CD4-positive, alpha-beta T cell (primary cell): ENCODE results near the gene TDRD15. TPM values are rescaled to one million over a fixed set of nuclear protein-coding genes. Genes with fewer than 3 reads are reported as not detected.

Source experiments
- ATAC-seq: fragments of 200-7000 bp; cut with Tn5 transposase; one replicate; pipeline ENCODE4 v1.10.0; 2022; ENCODE audit warnings: mild to moderate bottlenecking; ENCODE audit not compliant: poor library complexity
- CTCF ChIA-PET: fragments of 350-600 bp; sonication (Branson Sonifier 250); formaldehyde crosslinking; loops from one replicate; lab custom pipeline; 2021; ENCODE audit warnings: antibody characterized with exemption, inconsistent platforms; lab: Charles Lee
- POLR2A ChIA-PET: fragments of 350-600 bp; sonication (Branson Sonifier 250); formaldehyde crosslinking; loops from one replicate; lab custom pipeline; 2021; ENCODE audit warnings: antibody characterized with exemption, inconsistent platforms; lab: Charles Lee
- DNase-seq, 14 experiments: peaks; one replicate each; pipeline ENCODE4 v3.0.0-alpha.2; 2013 to 2020; ENCODE audit warnings: mixed read lengths in 2 of 14
- H3K27ac ChIP-seq, 2 donors: one replicate each; pipeline versions ENCODE4 v1.5.1 to v1.7.0; 2013; ENCODE audit warnings: low read length in 2 of 2, low read depth in 1 of 2, mild to moderate bottlenecking in 1 of 2
- H3K27me3 ChIP-seq, 2 experiments: 1 replicate in 1 of 2; 2 replicates in 1 of 2; pipeline versions ENCODE4 v1.6.1 to v1.7.0; 2013; ENCODE audit warnings: low read length in 2 of 2, control low read depth in 1 of 2, mild to moderate bottlenecking in 1 of 2, moderate library complexity in 1 of 2; ENCODE audit not compliant: insufficient read depth in 2 of 2, control insufficient read depth in 1 of 2
- H3K36me3 ChIP-seq: one replicate; pipeline ENCODE4 v1.6.1; 2013; ENCODE audit warnings: low read length, control low read depth; ENCODE audit not compliant: insufficient read depth
- H3K4me1 ChIP-seq: one replicate; pipeline ENCODE4 v1.6.1; 2013; ENCODE audit warnings: low read length, control low read depth; ENCODE audit not compliant: insufficient read depth
- H3K4me3 ChIP-seq: one replicate; pipeline ENCODE4 v1.5.1; 2013; ENCODE audit warnings: mild to moderate bottlenecking, low read length, moderate library complexity
- H3K9me3 ChIP-seq, 2 experiments: 1 replicate in 1 of 2; 2 replicates in 1 of 2; pipeline versions ENCODE4 v1.6.1 to v1.7.0; 2013; ENCODE audit warnings: low read length in 2 of 2, mild to moderate bottlenecking in 2 of 2, control low read depth in 1 of 2, moderate library complexity in 1 of 2; ENCODE audit not compliant: control insufficient read depth in 1 of 2, insufficient read depth in 1 of 2
- H3K27ac Mint-ChIP-seq: one replicate; pipeline ENCODE4 v1.8.0; 2020; ENCODE audit warnings: mixed read lengths
- H3K27me3 Mint-ChIP-seq: one replicate; pipeline ENCODE4 v1.8.0; 2021; ENCODE audit warnings: mixed read lengths
- H3K36me3 Mint-ChIP-seq: one replicate; pipeline ENCODE4 v1.8.0; 2021; ENCODE audit warnings: low read depth, mixed read lengths
- H3K4me1 Mint-ChIP-seq: one replicate; pipeline ENCODE4 v1.8.0; 2021; ENCODE audit warnings: low read depth, mixed read lengths
- H3K4me3 Mint-ChIP-seq: one replicate; pipeline ENCODE4 v1.8.0; 2020; ENCODE audit warnings: mild to moderate bottlenecking, mixed read lengths
- H3K9me3 Mint-ChIP-seq: one replicate; pipeline ENCODE4 v1.8.0; 2020; ENCODE audit warnings: mixed read lengths
- CTCF ChIP-seq: fragments of 200-600 bp; IDR thresholded peaks from one replicate; pipeline ENCODE4 v1.8.0; 2022; ENCODE audit warnings: antibody characterized with exemption, mild to moderate bottlenecking
- intact Hi-C, 2 experiments: fragments of 100-400 bp; cut with DNase I in 1 of 2; cut with micrococcal nuclease in 1 of 2; formaldehyde crosslinking; loops; one replicate each; pipeline versions ENCODE4 v1.15.1 to v1.9.0; 2023 to 2025; cut with DNase I, micrococcal nuclease
- total RNA-seq, 174 experiments: library from RNA in 2 of 174; stranded (reverse) in 2 of 174; gene quantifications; one replicate each; pipeline ENCODE4 v1.2.3 and lab custom pipeline; 2021 to 2026

TDRD15 gene
- total RNA-seq, 2 experiments from 2014 or later, result not detected

GRCh38 chr2:21084401-21084800, 39.4 kb upstream of the TDRD15 start:
- no peaks in the 10 kb centered on the region for H3K36me3 Mint-ChIP-seq
- H3K27ac ChIP-seq, result no peak overlapping the region
- no peak overlapping the region for H3K4me3 ChIP-seq
- no peaks in the 10 kb centered on the region for H3K27me3 ChIP-seq
- no peak overlapping the region for H3K27ac Mint-ChIP-seq
- H3K9me3 ChIP-seq, result no peaks in the 10 kb centered on the region
- ChIA-PET CTCF (no interaction called here), POLR2A (no interaction called here)
- no peak overlapping the region for H3K4me3 Mint-ChIP-seq
- intact Hi-C loops, result no loop called here
- no peak for ATAC-seq
- no peak for TF ChIP-seq CTCF
- H3K9me3 Mint-ChIP-seq, result no peaks in the 10 kb centered on the region
- H3K4me1 Mint-ChIP-seq, result no peaks in the 10 kb centered on the region
- H3K27me3 Mint-ChIP-seq, result peaks cover 5% of the 10 kb centered on the region
- DNase-seq, result no peak
- H3K36me3 ChIP-seq, result no peaks in the 10 kb centered on the region
- H3K4me1 ChIP-seq, result no peaks in the 10 kb centered on the region

DNA sequence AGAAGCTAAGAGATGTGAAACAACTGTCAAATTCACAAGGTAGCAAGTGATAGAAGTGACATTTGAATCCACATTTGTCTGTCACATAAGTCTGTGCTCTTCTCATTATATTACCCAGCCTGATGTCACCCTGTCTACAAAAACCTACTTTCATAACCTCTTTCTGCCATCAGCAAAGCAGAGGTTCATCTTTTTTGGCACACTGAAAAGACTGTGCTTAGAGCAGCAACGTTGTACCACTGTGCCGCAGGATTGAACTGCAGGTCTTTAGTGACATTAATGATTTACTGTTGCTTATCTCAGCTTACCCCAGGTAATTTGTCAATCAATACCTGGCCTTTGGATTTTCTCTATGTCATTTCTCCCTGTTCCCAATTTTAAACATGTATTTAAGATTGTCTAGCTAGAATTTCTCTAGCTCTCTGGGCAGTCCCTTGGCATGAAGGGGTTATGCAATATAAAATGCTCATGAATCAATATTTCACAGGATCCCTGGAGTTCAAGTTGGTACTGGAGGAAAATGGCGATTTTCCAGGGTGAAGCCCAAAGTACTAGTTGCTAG, 31.4 kb upstream of the TDRD15 start:
- H3K27ac Mint-ChIP-seq, result no peak overlapping the region
- H3K9me3 Mint-ChIP-seq, result no peaks in the 10 kb centered on the region
- TF ChIP-seq CTCF, result no peak

DNA sequence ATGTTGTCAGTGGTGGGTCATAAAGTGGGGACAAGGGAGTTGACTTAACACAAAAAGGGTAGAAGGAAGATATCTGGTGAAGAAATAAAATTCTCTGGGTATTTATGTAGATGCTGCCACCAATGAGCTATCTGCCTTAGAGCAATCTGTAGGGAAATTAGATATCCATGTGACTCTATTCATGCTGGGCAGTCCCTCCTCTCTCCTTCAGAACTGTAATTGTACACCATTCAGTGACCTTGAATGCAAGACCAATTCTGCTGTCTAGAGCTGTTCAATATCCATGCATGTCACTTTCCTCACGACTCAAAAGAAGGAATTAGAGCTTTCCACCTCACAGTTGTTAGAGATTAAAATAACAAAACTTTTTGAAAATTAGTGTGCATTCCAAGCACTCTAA, 28.6 kb upstream of the TDRD15 start:
- Histone ChIP-seq H3K4me1 (no peaks in the 10 kb centered on the region), H3K9me3 (no peaks in the 10 kb centered on the region), H3K27me3 (no peaks in the 10 kb centered on the region), H3K36me3 (no peaks in the 10 kb centered on the region), H3K27ac (no peak overlapping the region), H3K4me3 (no peak overlapping the region)
- no peak for DNase-seq
- no peaks in the 10 kb centered on the region for H3K4me1 Mint-ChIP-seq
- intact Hi-C loops, result no loop called here
- ATAC-seq, result no peak
- TF ChIP-seq CTCF, result no peak
- peaks cover 9% of the 10 kb centered on the region for H3K27me3 Mint-ChIP-seq
- ChIA-PET CTCF (no interaction called here), POLR2A (no interaction called here)
- H3K36me3 Mint-ChIP-seq, result no peaks in the 10 kb centered on the region
- no peak overlapping the region for H3K4me3 Mint-ChIP-seq
- no peaks in the 10 kb centered on the region for H3K9me3 Mint-ChIP-seq
- no peak overlapping the region for H3K27ac Mint-ChIP-seq

More for the DNA sequence above, 31.4 kb upstream of the TDRD15 start:
- no peaks in the 10 kb centered on the region for H3K27me3 ChIP-seq
- H3K4me3 ChIP-seq, result no peak overlapping the region
- ChIA-PET POLR2A (no interaction called here), CTCF (no interaction called here)
- no peaks in the 10 kb centered on the region for H3K4me1 ChIP-seq
- DNase-seq (no peak), ATAC-seq (no peak)
- Mint-ChIP-seq H3K27me3 (peaks cover 9% of the 10 kb centered on the region), H3K4me1 (no peaks in the 10 kb centered on the region), H3K36me3 (no peaks in the 10 kb centered on the region), H3K4me3 (no peak overlapping the region)
- H3K27ac ChIP-seq, result no peak overlapping the region
- H3K36me3 ChIP-seq, result no peaks in the 10 kb centered on the region
- intact Hi-C loops, result no loop called here
- peaks cover 0 to 4% of the 10 kb centered on the region in 2 experiments for H3K9me3 ChIP-seq
